Measurements from ENCODE around the gene ACVR1C.

ACVR1C gene

GRCh38 chr2:157628477-157629415 lies at the start of gene ACVR1C:
Gene ACVR1C (minus strand): TSS chr2:157628864. CDS start chr2:157628644, 220 bp downstream.
- peak; percentile 37 to 40 for DNase-seq (ENCODE audit: low read depth in 2 of 2)

- no peak for DNase-seq (ENCODE audit: low read depth in 2 of 2)
These were observed 49.3 kb upstream of the ACVR1C start for GRCh38 chr2:157677941-157678340.

GRCh38 chr2:157672129-157672528 lies 43.5 kb upstream of the ACVR1C start:
- no peak for DNase-seq (ENCODE audit: low read depth in 2 of 2)

- no peak for DNase-seq (ENCODE audit: low read depth in 2 of 2)
These were observed 33.7 kb upstream of the ACVR1C start for GRCh38 chr2:157662401-157662800.

- DNase-seq (ENCODE audit: low read depth in 2 of 2): no peak
These were observed 33.1 kb upstream of the ACVR1C start for GRCh38 chr2:157661776-157662175.

- DNase-seq (ENCODE audit: low read depth in 2 of 2): no peak
These were observed 29.2 kb upstream of the ACVR1C start for GRCh38 chr2:157657858-157658257.

- no peak for DNase-seq (ENCODE audit: low read depth in 2 of 2)
These were observed 28.4 kb upstream of the ACVR1C start for GRCh38 chr2:157657101-157657500.

- DNase-seq (ENCODE audit: low read depth in 2 of 2): no peak
These were observed 16.1 kb upstream of the ACVR1C start for GRCh38 chr2:157644776-157645175.

GRCh38 chr2:157631861-157632260 lies 3.2 kb upstream of the ACVR1C start:
- DNase-seq (ENCODE audit: low read depth in 2 of 2): no peak

GRCh38 chr2:157627594-157628476 lies 829 bp downstream of the ACVR1C start:
- DNase-seq (ENCODE audit: low read depth in 2 of 2): peak; percentile 28 to 36

GRCh38 chr2:157625296-157625695 lies 3.4 kb downstream of the ACVR1C start:
- DNase-seq (ENCODE audit: low read depth in 2 of 2): no peak

GRCh38 chr2:157620956-157621355 lies 7.7 kb downstream of the ACVR1C start:
- no peak for DNase-seq (ENCODE audit: low read depth in 2 of 2)

GRCh38 chr2:157611726-157612125 lies 16.9 kb downstream of the ACVR1C start:
- no peak for DNase-seq (ENCODE audit: low read depth in 2 of 2)

- no peak for DNase-seq (ENCODE audit: low read depth in 2 of 2)
These were observed 17.6 kb downstream of the ACVR1C start for GRCh38 chr2:157611110-157611509.

GRCh38 chr2:157606534-157606933 lies 22.1 kb downstream of the ACVR1C start:
- DNase-seq (ENCODE audit: low read depth in 2 of 2): no peak

- no peak for DNase-seq (ENCODE audit: low read depth in 2 of 2)
These were observed 25.5 kb downstream of the ACVR1C start for GRCh38 chr2:157603198-157603597.

- DNase-seq (ENCODE audit: low read depth in 2 of 2): no peak
These were observed 26.9 kb downstream of the ACVR1C start for GRCh38 chr2:157601807-157602206.

- DNase-seq (ENCODE audit: low read depth in 2 of 2): peak; percentile 27 to 31
These were observed 31.5 kb downstream of the ACVR1C start for GRCh38 chr2:157596992-157597681.

- DNase-seq (ENCODE audit: low read depth in 2 of 2): no peak
These were observed 35.3 kb downstream of the ACVR1C start for GRCh38 chr2:157593411-157593810.

GRCh38 chr2:157592948-157593347 lies 35.7 kb downstream of the ACVR1C start:
- no peak for DNase-seq (ENCODE audit: low read depth in 2 of 2)

GRCh38 chr2:157592374-157592773 lies 36.3 kb downstream of the ACVR1C start:
- DNase-seq (ENCODE audit: low read depth in 2 of 2): no peak

GRCh38 chr2:157587576-157587975 lies 41.1 kb downstream of the ACVR1C start:
- no peak for DNase-seq (ENCODE audit: low read depth in 2 of 2)

All from stimulated activated CD8-positive, alpha-beta memory T cell treated with anti-CD3 and anti-CD28 coated beads, Interleukin-15, amount 100 ng/mL, for 48 hours (primary cell).